Epithelial cell of proximal tubule (primary cell): ENCODE measurements around the gene ESRRG. TPM values are rescaled to one million over a fixed set of nuclear protein-coding genes. Genes with fewer than 3 reads are reported as not detected.

Experiments used
- DNase-seq: peaks from one replicate; pipeline ENCODE4 v3.0.0-alpha.2; 2011; ENCODE audit warnings: low read depth
- H3K4me3 ChIP-seq: 2 replicates; pipeline ENCODE4 v1.5.1; 2011; ENCODE audit warnings: low read depth, mild to moderate bottlenecking, low read length
- total RNA-seq: library from RNA; depleted of rRNA; stranded (reverse); fragments of >200 nt; gene quantifications from 2 replicates; pipeline ENCODE4 v1.2.3, GENCODE V29; 2015
- TF ChIP-seq, protein P1 (sequence below): conservative IDR thresholded peaks from 2 replicates; pipeline ENCODE4 v1.5.1; 2012; ENCODE audit warnings: low read depth, mild to moderate bottlenecking, low read length

ESRRG gene
- total RNA-seq, 1 donor from 2014 or later = 0.52 TPM

DNA sequence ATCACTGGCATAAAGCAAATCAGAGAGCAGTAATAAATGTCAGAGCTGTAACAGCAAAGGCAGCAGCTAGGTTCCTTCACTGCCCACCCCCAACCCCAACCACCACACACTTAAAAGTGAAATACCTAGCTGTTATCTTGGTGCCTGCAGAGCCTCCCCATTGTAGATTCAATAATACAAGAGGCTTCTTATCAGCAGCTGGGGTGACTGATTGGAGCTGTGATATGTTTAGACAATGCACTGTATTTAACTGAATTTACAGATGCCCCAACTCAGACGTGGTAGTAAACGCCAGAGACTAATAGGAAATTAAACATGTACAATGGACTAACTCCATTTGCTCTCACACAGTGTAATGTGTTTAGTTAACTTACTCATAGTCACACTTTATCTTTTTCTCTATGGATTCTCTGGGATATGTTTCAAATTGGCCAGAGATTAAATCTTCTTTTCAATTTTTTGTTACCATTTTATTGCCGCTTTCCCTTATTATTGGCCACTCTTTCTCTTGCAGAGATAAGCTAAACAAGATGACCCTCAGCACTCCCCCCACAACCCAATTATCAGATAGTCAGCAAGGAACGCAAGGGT lies 117.1 kb downstream of the ESRRG start:
- TF ChIP-seq, protein P1, sequence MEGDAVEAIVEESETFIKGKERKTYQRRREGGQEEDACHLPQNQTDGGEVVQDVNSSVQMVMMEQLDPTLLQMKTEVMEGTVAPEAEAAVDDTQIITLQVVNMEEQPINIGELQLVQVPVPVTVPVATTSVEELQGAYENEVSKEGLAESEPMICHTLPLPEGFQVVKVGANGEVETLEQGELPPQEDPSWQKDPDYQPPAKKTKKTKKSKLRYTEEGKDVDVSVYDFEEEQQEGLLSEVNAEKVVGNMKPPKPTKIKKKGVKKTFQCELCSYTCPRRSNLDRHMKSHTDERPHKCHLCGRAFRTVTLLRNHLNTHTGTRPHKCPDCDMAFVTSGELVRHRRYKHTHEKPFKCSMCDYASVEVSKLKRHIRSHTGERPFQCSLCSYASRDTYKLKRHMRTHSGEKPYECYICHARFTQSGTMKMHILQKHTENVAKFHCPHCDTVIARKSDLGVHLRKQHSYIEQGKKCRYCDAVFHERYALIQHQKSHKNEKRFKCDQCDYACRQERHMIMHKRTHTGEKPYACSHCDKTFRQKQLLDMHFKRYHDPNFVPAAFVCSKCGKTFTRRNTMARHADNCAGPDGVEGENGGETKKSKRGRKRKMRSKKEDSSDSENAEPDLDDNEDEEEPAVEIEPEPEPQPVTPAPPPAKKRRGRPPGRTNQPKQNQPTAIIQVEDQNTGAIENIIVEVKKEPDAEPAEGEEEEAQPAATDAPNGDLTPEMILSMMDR = no peak
- no peak overlapping the region for H3K4me3 ChIP-seq
- no peak for DNase-seq

- no peak overlapping the region for H3K4me3 ChIP-seq
- DNase-seq = no peak
- TF ChIP-seq, protein P1 = no peak
These were observed 118.5 kb downstream of the ESRRG start for GRCh38 chr1:216604771-216605170.

- TF ChIP-seq, protein P1 = peak; percentile 58
- peak; percentile 25 for DNase-seq
- peak overlapping the region; percentile 80 for H3K4me3 ChIP-seq
These were observed 122.3 kb downstream of the ESRRG start for GRCh38 chr1:216600730-216601609.

DNA sequence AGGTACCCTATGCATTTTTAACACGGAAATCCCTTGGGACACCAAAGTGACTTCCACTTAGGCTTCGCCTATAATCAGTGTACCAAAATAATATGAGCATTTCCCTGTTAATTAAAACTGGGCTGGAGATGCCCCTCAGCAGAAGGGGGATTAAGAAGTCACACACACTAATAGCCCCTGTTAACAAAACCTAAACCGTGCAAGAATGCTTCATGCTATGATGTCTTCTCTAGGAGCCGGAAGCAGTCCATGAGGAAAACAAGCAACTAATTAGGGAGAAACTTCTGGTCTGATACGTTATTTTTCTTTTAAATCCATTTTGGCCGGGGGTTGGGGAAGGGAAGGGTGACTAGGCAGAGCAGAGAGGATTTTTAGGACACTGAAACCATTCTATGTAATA lies 123.4 kb downstream of the ESRRG start:
- TF ChIP-seq, protein P1 = no peak
- H3K4me3 ChIP-seq = no peak overlapping the region
- no peak for DNase-seq

GRCh38 chr1:216598448-216598847 lies 124.8 kb downstream of the ESRRG start:
- no peak for DNase-seq
- H3K4me3 ChIP-seq = no peak overlapping the region
- TF ChIP-seq, protein P1 = no peak

- no peak overlapping the region for H3K4me3 ChIP-seq
- TF ChIP-seq, protein P1 = no peak
- DNase-seq = no peak
These were observed 126.9 kb downstream of the ESRRG start for GRCh38 chr1:216596281-216596862.
